Spleen (tissue), 11 donors: Measurements from ENCODE around the gene NUB1. TPM values are rescaled to one million over a fixed set of nuclear protein-coding genes. Genes with fewer than 3 reads are reported as not detected.

Experiments
- DNase-seq: peaks from one replicate; pipeline ENCODE4 v3.0.0-alpha.2; 2020
- H3K27ac ChIP-seq, 8 donors: fragments of 200-600 bp; sonication (generic) in 7 of 8; 1 replicate in 4 of 8; 2 replicates in 4 of 8; pipeline versions ENCODE4 v1.5.0 to v1.8.0; 2016 to 2021; ENCODE audit warnings: inconsistent platforms in 4 of 8, mild to moderate bottlenecking in 4 of 8, moderate library complexity in 1 of 8
- H3K27me3 ChIP-seq, 7 donors: fragments of 200-600 bp; sonication (generic) in 6 of 7; replicated peaks in 1 of 7; 1 replicate in 4 of 7; 2 replicates in 3 of 7; pipeline versions ENCODE4 v1.5.0 to v1.8.0; 2016 to 2021; ENCODE audit warnings: inconsistent platforms in 3 of 7, mild to moderate bottlenecking in 1 of 7
- H3K36me3 ChIP-seq, 6 donors: fragments of 200-600 bp; sonication (generic) in 5 of 6; 1 replicate in 4 of 6; 2 replicates in 2 of 6; pipeline versions ENCODE4 v1.5.0 to v1.8.0; 2016 to 2021; ENCODE audit warnings: inconsistent platforms in 2 of 6
- H3K4me1 ChIP-seq, 6 donors: fragments of 200-600 bp; sonication (generic) in 5 of 6; 1 replicate in 3 of 6; 2 replicates in 3 of 6; pipeline versions ENCODE4 v1.5.0 to v1.8.0; 2016 to 2021; ENCODE audit warnings: inconsistent platforms in 3 of 6
- H3K4me3 ChIP-seq, 8 donors: fragments of 200-600 bp; sonication (generic) in 7 of 8; 1 replicate in 4 of 8; 2 replicates in 4 of 8; pipeline versions ENCODE4 v1.5.0 to v1.8.0; 2016 to 2021; ENCODE audit warnings: inconsistent platforms in 4 of 8, mild to moderate bottlenecking in 4 of 8, moderate library complexity in 2 of 8
- H3K9me3 ChIP-seq, 8 donors: fragments of 200-600 bp; sonication (generic) in 7 of 8; 1 replicate in 4 of 8; 2 replicates in 4 of 8; pipeline versions ENCODE4 v1.5.0 to v1.8.0; 2016 to 2021; ENCODE audit warnings: inconsistent platforms in 4 of 8
- CTCF ChIP-seq, 11 experiments: fragments of 200-600 bp in 7 of 11; fragments of 450-650 bp in 4 of 11; sonication (generic) in 4 of 11; IDR thresholded peaks in 8 of 11; conservative IDR thresholded peaks in 3 of 11; 1 replicate in 7 of 11; 2 replicates in 4 of 11; pipeline versions ENCODE4 v1.4.0 to v1.8.0; 2016 to 2021; ENCODE audit warnings: antibody characterized with exemption in 11 of 11, inconsistent platforms in 4 of 11, mild to moderate bottlenecking in 1 of 11
- POLR2A ChIP-seq, 3 donors: fragments of 450-650 bp; IDR thresholded peaks; one replicate each; pipeline ENCODE4 v1.5.1; 2017; ENCODE audit warnings: antibody characterized with exemption in 3 of 3, mild to moderate bottlenecking in 1 of 3
- POLR2AphosphoS5 ChIP-seq, 3 donors: sonication (generic); formaldehyde crosslinking; IDR thresholded peaks; one replicate each; pipeline ENCODE4 v1.5.1; 2017; ENCODE audit warnings: antibody characterized with exemption in 3 of 3
- WGBS, 5 donors: extraction: QIAGEN DNeasy Blood & Tissue Kit in 3 of 5; methylation state at CpG; one replicate each; pipeline versions ENCODE4 v1.1.5 to v1.1.7; 2013 to 2018; 5-methylcytosine and 5-hydroxymethylcytosine counted together
- intact Hi-C: fragments of 100-400 bp; cut with DNase I; formaldehyde crosslinking; loops from one replicate; pipeline ENCODE4 v1.15.0; 2023; ENCODE audit warnings: low total_unique reads
- polyA plus RNA-seq, 3 donors: library from polyadenylated mRNA; stranded (reverse); fragments of 200-250 nt; gene quantifications; one replicate each; pipeline ENCODE4 v1.2.1, GENCODE V29; 2013
- total RNA-seq, 7 donors: library from RNA; depleted of rRNA in 3 of 7; stranded (reverse); fragments of >200 nt in 3 of 7; fragmentation: NEBNext Ultra II Directional in 4 of 7; extraction: Animal tissue kit (Norgen Biotek cat#: 25700) in 4 of 7; gene quantifications; one replicate each; pipeline versions ENCODE4 v1.1.0 to v1.2.1, GENCODE V29; 2016 to 2021
- donor health status: healthy with polysubstance abuse.
- donor health status: DM: no; HTN: no; CAD: no; lungs with moderate emphysema.
- donor health status: DM: no; HTN: no; CAD: no.
- donor health status: Bipolar disorder and iron deficiency.
- donor health status: healthy.
- donor health status: DM: no; HTN: no; CAD: no.
- donor health status: DM: yes; HTN: yes; CAD: no.

NUB1 gene
- total and polyA plus RNA-seq, 10 donors, result 25.2 to 80.9 (median 64.5) TPM

DNA sequence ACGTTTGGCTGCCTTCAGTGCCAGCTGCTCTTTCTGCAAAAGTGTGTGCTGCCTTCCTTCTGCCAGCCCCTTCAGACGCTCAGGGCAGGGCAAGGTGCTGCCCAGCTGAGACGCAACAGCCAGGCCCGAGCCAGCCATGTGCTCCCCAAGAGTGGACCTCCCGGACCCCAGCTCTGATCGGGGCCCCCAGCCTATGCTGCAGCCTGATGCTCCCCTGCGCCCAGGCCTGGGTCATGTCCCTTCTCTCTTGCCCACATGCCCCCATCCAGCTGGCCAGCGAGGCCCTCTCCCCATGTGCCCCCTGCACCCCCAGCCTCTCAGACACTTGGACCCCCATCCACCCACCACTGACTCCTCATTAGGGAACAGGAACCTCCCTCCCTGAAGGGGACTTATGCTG lies 50.4 kb downstream of the NUB1 start:
- peak; percentile 64 for DNase-seq
- Histone ChIP-seq H3K27me3 (peaks cover 0 to 9% (median 0%) of the 10 kb centered on the region in 7 donors), H3K36me3 (peaks cover 0 to 7% (median 0%) of the 10 kb centered on the region in 6 donors), H3K9me3 (no peaks in the 10 kb centered on the region), H3K4me1 (peaks cover 0 to 64% (median 13%) of the 10 kb centered on the region in 6 donors), H3K4me3 (no peak overlapping the region), H3K27ac (no peak overlapping the region)
- 81 to 94% (median 89%) methylated on average over 5 to 8 of the region's 8 CpGs for whole genome bisulfite sequencing, 5 donors
- intact Hi-C loops, result no loop called here
- TF ChIP-seq CTCF (IDR thresholded peaks at IDR 0.05 in 8 of 11, conservative IDR thresholded peaks at IDR 0.05 in 3 of 11) (no peak), POLR2AphosphoS5 (IDR thresholded peaks at IDR 0.05) (no peak), POLR2A (IDR thresholded peaks at IDR 0.05) (no peak)

GRCh38 chr7:151392426-151392825 lies 50.8 kb downstream of the NUB1 start:
- no peak overlapping the region for H3K27ac ChIP-seq
- H3K4me1 ChIP-seq, result peaks cover 0 to 63% (median 9%) of the 10 kb centered on the region in 6 donors
- H3K36me3 ChIP-seq, result peaks cover 0 to 7% (median 0%) of the 10 kb centered on the region in 6 donors
- peak; percentile 69 for DNase-seq
- H3K9me3 ChIP-seq, result peaks cover 0 to 4% (median 0%) of the 10 kb centered on the region in 8 donors
- TF ChIP-seq POLR2A (IDR thresholded peaks at IDR 0.05), result no peak
- TF ChIP-seq CTCF (IDR thresholded peaks at IDR 0.05 in 8 of 11, conservative IDR thresholded peaks at IDR 0.05 in 3 of 11), result no peak
- peaks cover 0 to 9% (median 0%) of the 10 kb centered on the region in 7 donors for H3K27me3 ChIP-seq
- 84 to 98% (median 88%) methylated on average over 8 to 13 of the region's 13 CpGs for WGBS, 5 donors
- no peak overlapping the region for H3K4me3 ChIP-seq
- intact Hi-C loops, result no loop called here

GRCh38 chr7:151393031-151393977 lies 51.7 kb downstream of the NUB1 start:
- intact Hi-C loops, result no loop called here
- WGBS, 5 donors, result 70 to 81% (median 75%) methylated on average over 28 to 31 of the region's 31 CpGs
- peak; percentile 62 for DNase-seq
- Histone ChIP-seq H3K27me3 (peaks cover 0 to 9% (median 0%) of the 10 kb centered on the region in 7 donors), H3K27ac (peak overlapping the region in 3 of 8 donors; percentile 3 to 76 (median 5)), H3K36me3 (peaks cover 0 to 7% (median 0%) of the 10 kb centered on the region in 6 donors), H3K4me1 (peaks cover 0 to 63% (median 6%) of the 10 kb centered on the region in 6 donors), H3K9me3 (peaks cover 0 to 8% (median 0%) of the 10 kb centered on the region in 8 donors), H3K4me3 (no peak overlapping the region)
- no peak for TF ChIP-seq CTCF (IDR thresholded peaks at IDR 0.05 in 8 of 11, conservative IDR thresholded peaks at IDR 0.05 in 3 of 11)
- no peak for TF ChIP-seq POLR2AphosphoS5 (IDR thresholded peaks at IDR 0.05)
- TF ChIP-seq POLR2A (IDR thresholded peaks at IDR 0.05), result no peak
